GM12892 (cell line): ENCODE data around the gene KIAA0825.
"Not testable (repeated sequence)": the region's sequence is repeated elsewhere in the genome, so short reads cannot be mapped to it uniquely, and the experiment has no call there.

Source experiments
- DNase-seq: peaks from one replicate; pipeline ENCODE4 v3.0.0; 2011; ENCODE audit not compliant: insufficient read length
- FAIRE-seq: peaks from 2 replicates; lab custom pipeline; 2011; peaks lifted over from hg19 to GRCh38; lab: Jason Lieb, UNC
- POLR2A ChIP-seq: IDR thresholded peaks from 2 replicates; pipeline ENCODE4 v1.6.1; 2011; ENCODE audit warnings: low read depth, low read length, control low read depth
- POLR2AphosphoS5 ChIP-seq: IDR thresholded peaks from 2 replicates; pipeline ENCODE4 v1.6.1; 2011; ENCODE audit warnings: low read depth, low read length, control low read depth
- TAF1 ChIP-seq: IDR thresholded peaks from 2 replicates; pipeline ENCODE4 v1.6.1; 2011; ENCODE audit warnings: low read depth, mild to moderate bottlenecking, control low read depth, low read length, borderline replicate concordance

Gene KIAA0825

GRCh38 chr5:94366811-94367210 is 251.6 kb downstream of the KIAA0825 start:
- FAIRE-seq (no peak), DNase-seq (no peak)
- TF ChIP-seq POLR2A (no peak), TAF1 (no peak), POLR2AphosphoS5 (no peak)

DNA sequence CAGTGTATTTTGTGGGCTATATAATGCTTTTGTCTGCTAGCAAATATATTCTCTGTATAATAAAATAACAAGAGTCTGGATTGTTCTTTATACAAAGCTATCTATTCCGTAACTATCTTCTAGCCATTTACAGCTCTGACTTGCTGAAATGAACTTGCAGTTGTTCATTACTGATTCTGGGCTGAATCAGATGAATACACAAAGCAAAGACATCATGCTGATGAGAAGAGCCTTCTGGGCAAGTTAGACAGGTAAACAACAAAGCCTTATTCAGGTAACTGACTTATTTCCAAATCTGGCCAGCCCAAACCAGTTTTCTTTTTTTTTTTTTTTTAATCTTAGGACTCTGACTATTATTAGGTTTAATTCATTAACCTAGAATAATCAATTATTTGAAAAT is 255.5 kb downstream of the KIAA0825 start:
- DNase-seq = no peak
- FAIRE-seq = no peak
- TF ChIP-seq POLR2AphosphoS5 = no peak
- TF ChIP-seq POLR2A = no peak
- TF ChIP-seq TAF1 = no peak

- peak; percentile 27 for FAIRE-seq
Measured at GRCh38 chr5:94361832-94362796, 256.3 kb downstream of the KIAA0825 start.

DNA sequence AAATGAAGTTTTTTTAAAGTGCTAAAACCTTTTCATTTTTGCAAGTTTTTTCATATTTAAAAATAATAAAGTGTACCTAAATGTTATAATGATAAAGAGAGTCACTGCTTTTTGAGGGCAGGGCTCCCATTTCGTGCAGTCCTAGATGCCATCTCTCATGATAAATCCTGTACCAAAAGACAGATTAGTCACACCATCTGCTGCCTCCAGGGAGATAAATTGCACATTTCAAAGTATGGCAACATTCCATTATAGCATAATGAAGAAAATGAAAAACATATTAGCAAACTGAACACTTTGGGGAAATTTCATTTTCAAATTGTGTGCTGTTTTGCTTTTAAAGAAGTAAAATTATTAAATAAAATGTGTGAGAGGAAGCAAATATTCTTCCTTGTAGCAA is 257.2 kb downstream of the KIAA0825 start:
- DNase-seq (no peak), FAIRE-seq (no peak)
- TF ChIP-seq POLR2AphosphoS5 = no peak

More at GRCh38 chr5:94361832-94362796, 256.3 kb downstream of the KIAA0825 start:
- TF ChIP-seq TAF1 (no peak), POLR2AphosphoS5 (no peak), POLR2A (no peak)
- DNase-seq = no peak

DNA sequence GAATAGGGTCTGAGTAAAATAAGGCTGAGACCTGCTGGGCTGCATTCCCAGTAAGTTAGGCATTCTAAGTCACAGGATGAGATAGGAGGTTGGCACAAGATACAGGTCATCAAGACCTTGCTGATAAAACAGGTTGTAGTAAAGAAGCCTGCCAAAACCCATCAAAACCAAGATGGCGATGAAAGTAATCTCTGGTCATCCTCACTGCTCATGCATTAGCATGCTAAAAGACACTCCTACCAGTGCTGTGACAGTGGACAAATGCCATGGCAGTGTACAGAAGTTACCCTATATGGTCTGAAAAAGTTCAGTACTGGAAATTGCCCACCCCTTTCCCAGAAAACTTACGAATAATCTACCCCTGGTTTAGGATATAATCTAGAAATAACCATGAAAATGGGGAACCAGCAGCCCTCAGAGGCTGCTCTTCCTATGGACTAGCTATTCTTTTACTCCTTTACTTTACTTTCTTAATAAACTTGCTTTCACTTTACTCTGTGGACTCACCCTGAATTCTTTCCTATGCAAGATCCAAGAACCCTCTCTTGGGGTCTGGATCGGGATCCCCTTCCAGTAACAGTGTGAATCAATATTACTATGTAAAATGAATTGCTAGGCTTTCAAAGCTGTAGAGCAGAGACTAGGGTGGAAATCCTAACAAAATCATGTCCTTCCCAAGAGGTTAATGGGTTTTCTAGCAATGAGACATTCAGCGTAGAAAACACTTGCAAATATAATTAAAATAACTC is 257.8 kb downstream of the KIAA0825 start:
- FAIRE-seq = no peak
- no peak for DNase-seq

DNA sequence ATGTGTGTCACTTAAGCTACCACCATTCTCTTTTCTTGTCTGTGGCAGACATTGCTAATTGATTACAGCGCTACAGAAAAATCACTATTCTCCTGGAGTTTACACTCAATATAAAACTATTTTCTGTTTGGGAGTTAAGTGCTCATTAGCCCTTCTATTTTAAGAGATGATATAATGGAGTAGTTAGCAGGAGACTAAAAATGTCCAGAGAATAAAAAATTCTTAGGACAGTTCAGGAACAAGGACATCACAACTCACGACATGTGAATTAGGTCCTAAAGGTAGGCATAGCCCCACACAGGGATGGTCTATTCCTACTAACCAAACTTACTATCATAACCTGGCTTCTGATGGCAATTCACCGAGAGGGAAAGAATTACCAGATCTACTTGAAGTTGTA is 258.5 kb downstream of the KIAA0825 start:
- TF ChIP-seq TAF1 (no peak), POLR2AphosphoS5 (no peak), POLR2A (no peak)
- DNase-seq (no peak), FAIRE-seq (no peak)

More for the DNA sequence above, 257.8 kb downstream of the KIAA0825 start:
- TF ChIP-seq TAF1 (no peak), POLR2A (no peak), POLR2AphosphoS5 (no peak)

GRCh38 chr5:94355811-94356210 is 262.6 kb downstream of the KIAA0825 start:
- FAIRE-seq (no peak), DNase-seq (no peak)
- TF ChIP-seq TAF1 (no peak), POLR2AphosphoS5 (no peak), POLR2A (no peak)

GRCh38 chr5:94354837-94355485 is 263.4 kb downstream of the KIAA0825 start:
- not testable (repeated sequence) for DNase-seq, FAIRE-seq

DNA sequence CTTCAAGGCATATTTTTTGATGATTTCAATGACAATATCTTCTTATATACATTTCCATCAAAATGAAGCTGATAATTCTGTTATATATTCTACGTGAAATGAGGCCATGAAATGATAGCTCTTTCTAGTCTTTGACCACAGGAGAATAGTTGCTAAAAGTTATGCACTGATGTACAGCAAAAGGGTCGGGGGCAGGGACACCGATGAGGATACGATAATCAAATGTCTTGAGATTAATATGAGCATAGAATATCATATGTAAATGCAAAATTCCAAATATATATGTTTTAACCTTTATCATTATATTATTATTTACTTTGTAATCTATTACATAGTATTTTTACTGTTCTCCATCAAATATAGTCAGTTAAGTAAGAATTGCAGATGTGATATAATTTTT is 264.8 kb downstream of the KIAA0825 start:
- FAIRE-seq (no peak), DNase-seq (no peak)
- TF ChIP-seq POLR2A (no peak), POLR2AphosphoS5 (no peak), TAF1 (no peak)

GRCh38 chr5:94347130-94347529 is 271.3 kb downstream of the KIAA0825 start:
- FAIRE-seq (no peak), DNase-seq (no peak)
- no peak for TF ChIP-seq POLR2AphosphoS5
- no peak for TF ChIP-seq POLR2A
- TF ChIP-seq TAF1 = no peak

DNA sequence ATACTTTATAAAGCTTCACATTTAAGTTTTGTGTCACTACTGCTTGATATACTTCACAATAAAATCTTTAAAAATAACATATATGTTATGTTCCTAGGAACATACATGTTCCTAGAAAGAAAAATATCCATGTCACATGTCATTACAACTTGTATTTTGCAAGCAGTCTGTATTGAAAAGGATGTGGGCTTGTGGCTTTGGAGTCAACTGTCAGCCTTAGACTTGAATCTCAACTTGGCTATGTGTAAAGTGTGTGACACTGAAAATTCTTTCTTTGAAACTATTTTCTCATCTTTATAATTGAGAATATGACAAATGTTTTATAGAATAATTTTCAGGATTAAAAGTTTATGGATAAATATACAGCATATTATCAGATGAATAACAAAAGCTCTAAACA is 273.1 kb downstream of the KIAA0825 start:
- DNase-seq (no peak), FAIRE-seq (no peak)
- TF ChIP-seq POLR2AphosphoS5 = no peak
- TF ChIP-seq POLR2A = no peak

DNA sequence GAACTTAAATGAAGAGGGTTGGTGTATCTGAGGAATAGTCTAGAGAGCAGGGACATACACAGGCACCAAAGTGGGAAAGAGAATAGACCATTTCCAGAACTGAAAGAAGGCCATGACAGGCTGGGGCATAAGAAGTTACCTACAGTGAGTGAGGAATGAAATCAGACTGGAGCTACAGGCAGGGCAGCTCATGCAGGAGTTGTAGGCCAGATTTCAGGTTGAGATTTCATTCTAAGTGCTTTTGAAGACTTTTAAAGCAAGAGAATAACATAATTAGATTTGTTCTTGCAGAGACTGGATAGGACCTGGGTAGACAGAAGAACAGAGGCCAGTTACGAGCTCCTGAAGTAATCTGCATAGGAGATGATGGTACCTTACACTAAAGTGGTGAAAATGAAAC is 280.8 kb downstream of the KIAA0825 start:
- FAIRE-seq (no peak), DNase-seq (no peak)
- TF ChIP-seq POLR2A = no peak
